ENCODE data around the gene MEGF6. TPM values are rescaled to one million over a fixed set of nuclear protein-coding genes. Genes with fewer than 3 reads are reported as not detected.
A peak's percentile ranks its signal among the peaks of the same experiment; 100 is the strongest.

The MEGF6 gene
- total RNA-seq, 6 experiments from 2014 or later, result 20.3 to 39.2 (median 23.0) TPM

DNA sequence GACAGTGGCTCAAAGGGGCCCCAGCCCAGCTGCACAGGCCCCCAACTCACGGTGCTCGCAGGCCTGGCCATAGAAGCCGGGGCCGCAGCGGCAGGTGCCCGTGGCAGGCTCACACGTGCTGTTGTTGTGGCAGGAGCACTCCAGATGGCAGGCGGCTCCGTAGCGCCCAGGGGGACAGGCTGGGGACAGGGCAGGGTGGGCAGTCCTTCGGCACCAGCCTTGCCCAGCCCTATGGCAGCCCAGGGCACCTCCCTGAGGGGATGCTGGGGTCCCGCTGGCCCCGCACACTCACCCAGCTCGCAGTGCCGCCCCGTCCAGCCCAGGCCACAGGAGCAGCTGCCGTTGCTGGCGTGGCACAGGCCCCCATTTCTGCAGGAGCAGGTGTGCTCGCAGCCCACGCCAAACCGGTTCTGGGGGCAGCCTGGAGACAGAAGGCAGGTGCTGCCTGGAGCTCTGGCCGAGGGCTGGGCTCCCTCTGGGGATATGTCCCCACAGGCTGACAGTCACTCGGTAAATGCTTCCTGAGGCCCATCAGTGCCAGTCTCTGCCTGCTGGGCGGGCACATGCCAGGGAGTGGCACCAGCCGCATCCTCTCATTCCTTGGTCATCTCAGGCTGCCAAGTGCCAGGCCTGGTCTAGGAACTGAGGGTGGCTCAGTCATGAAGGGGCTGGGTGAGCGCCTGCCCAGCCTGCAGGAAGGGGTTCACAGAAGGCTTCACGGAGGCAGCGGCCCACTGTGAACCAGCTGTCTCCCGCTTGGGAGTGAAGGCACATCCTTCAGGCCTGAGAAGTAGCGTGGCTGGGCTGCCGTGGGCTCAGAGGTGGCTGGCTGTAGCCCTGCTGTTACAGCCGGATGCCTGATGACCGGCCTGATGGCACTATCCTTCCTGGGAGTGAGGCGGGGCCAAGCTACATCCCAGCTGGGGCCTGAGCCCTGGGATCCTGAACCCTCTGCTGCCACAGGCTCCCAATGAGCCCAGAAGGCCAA is 116.7 kb downstream of the MEGF6 start:
- Mint-ChIP-seq H3K27ac (no peak overlapping the region), H3K36me3 (ENCODE audit: low read depth) (no peaks in the 10 kb centered on the region), H3K4me1 (ENCODE audit: low read depth) (peaks cover 5% of the 10 kb centered on the region; the same call in 1 of the 2 replicates), H3K9me3 (no peaks in the 10 kb centered on the region), H3K27me3 (ENCODE audit: insufficient read depth) (0 out of 2 replicates have a peak, but pooled peaks cover 2% of the 10 kb centered on the region), H3K4me3 (no peak overlapping the region)
- no peak for TF ChIP-seq CTCF (IDR thresholded peaks at IDR 0.05)
- no peak for DNase-seq

- TF ChIP-seq CTCF (IDR thresholded peaks at IDR 0.05), result no peak
- Mint-ChIP-seq H3K27ac (no peak overlapping the region), H3K9me3 (peaks cover 13% of the 10 kb centered on the region), H3K4me3 (no peak overlapping the region), H3K27me3 (ENCODE audit: insufficient read depth) (peaks cover 2% of the 10 kb centered on the region; the same call in 1 of the 2 replicates), H3K4me1 (ENCODE audit: low read depth) (peaks cover 5% of the 10 kb centered on the region; the same call in 1 of the 2 replicates), H3K36me3 (ENCODE audit: low read depth) (peaks cover 12% of the 10 kb centered on the region)
- DNase-seq, result no peak
These were observed 118.6 kb downstream of the MEGF6 start for GRCh38 chr1:3492545-3493246.

- peak; percentile 100 for TF ChIP-seq CTCF (IDR thresholded peaks at IDR 0.05)
- Mint-ChIP-seq H3K27ac (no peak overlapping the region), H3K4me3 (no peak overlapping the region), H3K36me3 (ENCODE audit: low read depth) (peaks cover 12% of the 10 kb centered on the region), H3K4me1 (ENCODE audit: low read depth) (peaks cover 5% of the 10 kb centered on the region; the same call in 1 of the 2 replicates), H3K9me3 (peaks cover 13% of the 10 kb centered on the region), H3K27me3 (ENCODE audit: insufficient read depth) (peaks cover 2% of the 10 kb centered on the region; the same call in 1 of the 2 replicates)
- peak; percentile 23 for DNase-seq
These were observed 119.7 kb downstream of the MEGF6 start for GRCh38 chr1:3491291-3492246.

DNA sequence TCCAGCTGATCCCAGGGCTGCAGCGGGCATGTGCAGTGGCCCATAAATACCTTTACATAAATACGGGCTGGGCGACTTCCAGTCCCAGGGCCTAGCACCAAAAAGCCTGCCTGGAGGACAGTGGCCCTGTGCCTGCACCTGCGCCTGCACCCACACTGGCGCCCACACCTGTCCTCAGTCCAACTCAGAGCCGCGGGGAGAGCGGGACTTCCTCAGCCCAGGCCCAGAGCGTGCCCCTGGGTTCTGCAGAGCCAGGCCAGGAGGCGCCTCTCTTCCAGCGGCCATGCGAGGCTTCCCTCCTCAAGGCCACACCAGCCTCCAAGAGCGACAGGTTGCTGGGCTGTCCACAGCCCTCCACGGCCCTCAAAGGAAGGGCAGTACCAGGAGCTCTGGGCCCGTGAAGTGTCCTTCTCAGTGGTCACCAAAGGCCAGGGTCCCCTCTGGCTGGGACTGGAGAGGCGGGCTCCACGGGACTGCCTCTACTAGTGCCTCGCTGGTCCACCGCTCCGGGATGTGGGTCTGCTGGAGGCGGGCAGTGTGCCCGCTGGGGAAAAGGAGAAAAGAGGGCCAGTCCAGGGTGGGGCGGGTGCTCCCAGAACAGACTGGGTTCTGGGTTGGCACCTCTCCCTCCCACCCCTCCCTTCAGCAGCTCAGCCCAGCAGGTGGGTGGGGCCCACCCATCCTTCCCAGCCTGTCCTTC is 121.1 kb downstream of the MEGF6 start:
- DNase-seq, result no peak
- H3K4me3 Mint-ChIP-seq, result no peak overlapping the region
- peaks cover 5% of the 10 kb centered on the region; the same call in 1 of the 2 replicates for H3K4me1 Mint-ChIP-seq (ENCODE audit: low read depth)
- TF ChIP-seq CTCF (IDR thresholded peaks at IDR 0.05), result no peak
- H3K9me3 Mint-ChIP-seq, result peaks cover 13% of the 10 kb centered on the region
- no peak overlapping the region for H3K27ac Mint-ChIP-seq
- peaks cover 12% of the 10 kb centered on the region for H3K36me3 Mint-ChIP-seq (ENCODE audit: low read depth)
- peaks cover 2% of the 10 kb centered on the region for H3K27me3 Mint-ChIP-seq (ENCODE audit: insufficient read depth)

All from HFFc6 (cell line).